ENCODE data around the gene CD22.

Gene CD22

GRCh38 chr19:35295792-35296462, 33.1 kb upstream of the CD22 start:
- no peak for DNase-seq (ENCODE audit: low read depth in 2 of 2)

- no peak for DNase-seq (ENCODE audit: low read depth in 2 of 2)
These were observed 32.1 kb upstream of the CD22 start for GRCh38 chr19:35296644-35297514.

GRCh38 chr19:35297515-35297848, 31.5 kb upstream of the CD22 start:
- DNase-seq (ENCODE audit: low read depth in 2 of 2): no peak

- DNase-seq (ENCODE audit: low read depth in 2 of 2): no peak
These were observed 31.1 kb upstream of the CD22 start for GRCh38 chr19:35297922-35298321.

- no peak for DNase-seq (ENCODE audit: low read depth in 2 of 2)
These were observed 30.4 kb upstream of the CD22 start for GRCh38 chr19:35298561-35298972.

GRCh38 chr19:35299523-35300338, 29.3 kb upstream of the CD22 start:
- no peak for DNase-seq (ENCODE audit: low read depth in 2 of 2)

GRCh38 chr19:35300339-35300649, 28.7 kb upstream of the CD22 start:
- DNase-seq (ENCODE audit: low read depth in 2 of 2): no peak

- no peak for DNase-seq (ENCODE audit: low read depth in 2 of 2)
These were observed 27.0 kb upstream of the CD22 start for GRCh38 chr19:35301961-35302360.

GRCh38 chr19:35302446-35302845, 26.5 kb upstream of the CD22 start:
- no peak for DNase-seq (ENCODE audit: low read depth in 2 of 2)

GRCh38 chr19:35303357-35303915, 25.6 kb upstream of the CD22 start:
- no peak for DNase-seq (ENCODE audit: low read depth in 2 of 2)

GRCh38 chr19:35304036-35304435, 25.0 kb upstream of the CD22 start:
- DNase-seq (ENCODE audit: low read depth in 2 of 2): no peak

GRCh38 chr19:35305181-35305580, 23.8 kb upstream of the CD22 start:
- no peak for DNase-seq (ENCODE audit: low read depth in 2 of 2)

- no peak for DNase-seq (ENCODE audit: low read depth in 2 of 2)
These were observed 22.3 kb upstream of the CD22 start for GRCh38 chr19:35306473-35307246.

GRCh38 chr19:35307931-35308330, 21.1 kb upstream of the CD22 start:
- no peak for DNase-seq (ENCODE audit: low read depth in 2 of 2)

- no peak for DNase-seq (ENCODE audit: low read depth in 2 of 2)
These were observed 20.1 kb upstream of the CD22 start for GRCh38 chr19:35308910-35309309.

GRCh38 chr19:35309481-35310279, 19.3 kb upstream of the CD22 start:
- DNase-seq (ENCODE audit: low read depth in 2 of 2): no peak

GRCh38 chr19:35310331-35310730, 18.7 kb upstream of the CD22 start:
- DNase-seq (ENCODE audit: low read depth in 2 of 2): no peak

GRCh38 chr19:35310811-35311465, 18.0 kb upstream of the CD22 start:
- no peak for DNase-seq (ENCODE audit: low read depth in 2 of 2)

GRCh38 chr19:35311901-35312665, 16.9 kb upstream of the CD22 start:
- DNase-seq (ENCODE audit: low read depth in 2 of 2): no peak
